Activated CD8-positive, alpha-beta memory T cell treated with anti-CD3 and anti-CD28 coated beads for 1 hour (primary cell): ENCODE measurements around the gene POLR2A.

Experiments
- DNase-seq, 2 donors: peaks; one replicate each; pipeline ENCODE4 v3.0.0-alpha.2; 2020; ENCODE audit warnings: low read depth in 1 of 2; ENCODE audit errors: extremely low read depth in 1 of 2

Gene POLR2A

DNA sequence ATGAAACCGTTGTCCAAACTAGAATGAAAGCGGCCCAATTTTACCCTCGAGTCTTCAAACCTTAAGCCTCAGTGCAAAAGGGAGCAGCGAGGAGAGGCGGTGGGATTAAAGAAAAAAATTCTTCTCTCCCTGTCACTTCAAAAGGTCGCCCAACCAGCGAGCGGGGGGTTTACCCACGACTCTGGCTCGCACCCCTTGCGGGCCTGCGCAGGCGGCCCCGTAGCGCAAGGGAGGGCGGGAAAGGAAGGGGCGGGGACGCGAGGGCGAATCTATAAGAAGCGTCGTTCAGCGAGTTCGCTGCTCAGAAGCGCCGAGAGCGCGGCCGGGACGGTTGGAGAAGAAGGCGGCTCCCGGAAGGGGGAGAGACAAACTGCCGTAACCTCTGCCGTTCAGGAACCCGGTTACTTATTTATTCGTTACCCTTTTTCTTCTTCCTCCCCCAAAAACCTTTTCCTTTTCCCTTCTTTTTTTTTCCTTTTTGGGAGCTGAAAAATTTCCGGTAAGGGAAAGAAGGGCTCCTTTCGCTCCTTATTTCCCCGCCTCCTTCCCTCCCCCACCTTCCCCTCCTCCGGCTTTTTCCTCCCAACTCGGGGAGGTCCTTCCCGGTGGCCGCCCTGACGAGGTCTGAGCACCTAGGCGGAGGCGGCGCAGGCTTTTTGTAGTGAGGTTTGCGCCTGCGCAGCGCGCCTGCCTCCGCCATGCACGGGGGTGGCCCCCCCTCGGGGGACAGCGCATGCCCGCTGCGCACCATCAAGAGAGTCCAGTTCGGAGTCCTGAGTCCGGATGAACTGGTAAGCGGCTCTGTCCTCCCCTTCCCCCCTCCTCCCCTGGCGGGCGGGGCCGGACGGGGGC is at the start of gene POLR2A:
POLR2A (plus strand) TSS at position 300 of the 852 bp plus-strand sequence.
- peak; percentile 94 to 97 for DNase-seq

DNA sequence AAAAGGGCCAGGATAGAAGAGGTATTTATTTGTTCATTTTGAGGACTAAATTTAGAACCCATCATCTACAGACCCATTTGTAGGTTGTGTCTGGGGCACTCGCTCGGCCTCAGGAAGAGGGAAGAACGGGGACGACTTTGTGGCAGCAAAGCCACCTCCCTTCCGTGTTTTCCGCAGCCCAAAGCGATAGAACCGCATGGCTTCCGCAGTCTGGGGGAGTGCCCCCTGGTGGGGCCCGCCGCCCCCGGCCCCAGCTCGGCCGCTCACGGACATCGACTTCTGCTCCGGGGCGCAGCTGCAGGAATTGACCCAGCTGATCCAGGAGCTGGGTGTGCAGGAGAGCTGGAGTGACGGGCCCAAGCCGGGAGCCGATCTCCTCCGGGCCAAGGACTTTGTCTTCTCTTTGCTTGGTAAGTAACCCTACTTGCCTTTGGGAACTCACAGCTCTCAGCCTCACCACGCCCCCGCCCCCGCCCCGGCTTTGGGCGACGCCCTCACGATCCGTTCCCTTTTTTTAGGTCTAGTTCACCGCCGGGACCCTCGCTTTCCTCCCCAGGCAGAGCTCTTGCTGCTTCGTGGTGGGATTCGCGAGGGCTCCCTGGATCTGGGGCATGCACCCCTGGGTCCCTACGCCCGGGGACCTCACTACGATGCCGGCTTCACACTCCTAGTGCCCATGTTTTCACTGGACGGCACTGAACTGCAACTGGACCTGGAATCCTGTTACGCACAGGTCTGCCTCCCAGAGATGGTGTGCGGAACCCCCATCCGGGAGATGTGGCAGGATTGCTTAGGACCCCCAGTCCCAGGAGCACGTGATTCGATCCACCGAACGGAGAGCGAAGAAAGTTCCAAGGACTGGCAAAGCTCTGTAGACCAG is 48.2 kb upstream of the POLR2A start:
- peak in 1 of 2 donors; percentile 38 for DNase-seq

DNA sequence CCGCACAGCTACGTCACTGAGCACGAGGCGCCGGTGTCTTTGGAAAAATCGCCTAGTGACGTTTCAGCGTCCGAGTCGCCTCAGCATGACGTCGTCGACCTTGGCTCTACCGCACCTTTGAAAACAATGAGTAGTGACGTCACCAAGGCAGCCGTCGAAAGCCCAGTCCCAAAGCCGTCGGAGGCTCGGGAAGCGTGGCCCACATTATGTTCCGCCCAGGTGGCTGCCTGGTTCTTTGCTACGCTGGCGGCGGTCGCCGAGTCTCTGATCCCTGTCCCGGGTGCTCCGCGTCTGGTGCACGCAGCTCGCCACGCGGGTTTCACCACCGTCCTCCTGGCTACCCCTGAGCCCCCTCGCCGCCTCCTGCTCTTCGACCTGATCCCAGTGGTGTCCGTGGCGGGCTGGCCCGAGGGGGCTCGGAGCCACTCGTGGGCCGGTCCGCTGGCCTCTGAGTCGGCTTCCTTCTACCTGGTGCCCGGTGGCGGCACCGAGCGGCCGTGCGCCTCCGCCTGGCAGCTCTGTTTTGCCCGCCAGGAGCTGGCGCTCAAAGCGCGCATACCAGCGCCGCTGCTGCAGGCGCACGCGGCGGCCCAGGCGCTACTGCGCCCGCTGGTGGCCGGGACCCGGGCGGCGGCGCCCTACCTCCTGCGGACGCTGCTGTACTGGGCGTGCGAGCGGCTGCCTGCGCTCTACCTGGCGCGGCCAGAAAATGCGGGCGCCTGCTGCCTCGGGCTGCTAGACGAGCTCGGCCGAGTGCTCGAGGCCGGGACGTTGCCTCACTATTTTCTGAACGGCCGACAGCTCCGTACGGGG is 47.4 kb upstream of the POLR2A start:
- peak; percentile 55 to 72 for DNase-seq

DNA sequence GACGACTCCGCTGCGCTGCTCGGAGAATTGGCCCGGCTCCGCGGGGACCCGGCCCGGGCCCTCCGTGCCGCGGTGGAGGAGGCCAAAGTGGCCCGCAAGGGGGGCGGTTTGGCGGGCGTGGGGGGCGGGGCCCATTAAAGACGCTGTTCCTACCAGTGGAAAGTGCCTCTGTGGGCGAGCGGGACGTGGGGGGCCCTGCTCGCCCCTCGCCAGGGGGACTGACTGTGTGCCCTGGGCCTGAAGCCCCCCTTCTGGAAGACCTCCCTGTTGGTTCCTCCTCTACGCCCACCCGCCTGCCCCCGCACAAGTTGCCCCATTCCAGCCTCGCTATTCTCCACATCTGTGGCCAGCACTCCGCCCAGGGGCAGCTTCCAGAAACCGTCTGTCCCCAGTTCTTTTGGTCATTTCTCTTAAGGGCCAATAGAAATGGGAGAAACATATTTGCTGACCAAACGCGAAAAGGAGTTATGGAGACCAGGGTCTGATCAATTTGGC is 46.8 kb upstream of the POLR2A start:
- no peak for DNase-seq

DNA sequence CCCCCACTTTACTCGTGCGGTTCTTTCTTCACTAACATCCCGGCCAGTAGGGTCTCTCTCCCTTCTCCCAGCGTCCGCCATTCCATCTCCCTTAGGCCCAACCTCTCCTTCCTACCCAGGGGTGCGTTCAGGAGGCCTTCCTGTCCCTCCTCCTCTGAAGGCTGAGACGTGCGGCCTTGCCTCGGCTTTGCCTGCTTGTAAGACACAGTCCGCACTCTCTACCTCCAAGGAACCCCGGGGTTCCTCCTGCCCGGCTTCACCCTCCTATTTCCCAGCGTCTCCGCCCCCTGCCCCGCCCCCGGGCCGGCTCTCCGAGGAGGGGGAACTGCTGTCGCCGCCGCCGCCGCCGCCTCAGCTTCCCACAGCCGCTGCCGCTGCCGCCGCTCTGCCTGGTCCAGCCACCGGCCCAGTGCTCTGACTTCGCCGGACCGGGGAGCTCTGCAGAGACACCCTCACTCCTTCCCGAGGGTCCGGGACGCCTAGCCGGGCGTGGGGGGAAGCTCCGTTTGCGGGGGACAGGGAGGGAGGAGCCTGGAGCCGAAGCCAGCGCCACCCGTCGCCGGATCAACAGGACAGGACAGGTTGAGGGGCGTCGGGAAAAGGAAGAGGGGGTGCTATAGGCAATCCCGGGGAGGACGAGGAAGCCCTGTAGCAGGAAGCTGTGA is 46.1 kb upstream of the POLR2A start:
- DNase-seq: peak in 1 of 2 donors; percentile 43

DNA sequence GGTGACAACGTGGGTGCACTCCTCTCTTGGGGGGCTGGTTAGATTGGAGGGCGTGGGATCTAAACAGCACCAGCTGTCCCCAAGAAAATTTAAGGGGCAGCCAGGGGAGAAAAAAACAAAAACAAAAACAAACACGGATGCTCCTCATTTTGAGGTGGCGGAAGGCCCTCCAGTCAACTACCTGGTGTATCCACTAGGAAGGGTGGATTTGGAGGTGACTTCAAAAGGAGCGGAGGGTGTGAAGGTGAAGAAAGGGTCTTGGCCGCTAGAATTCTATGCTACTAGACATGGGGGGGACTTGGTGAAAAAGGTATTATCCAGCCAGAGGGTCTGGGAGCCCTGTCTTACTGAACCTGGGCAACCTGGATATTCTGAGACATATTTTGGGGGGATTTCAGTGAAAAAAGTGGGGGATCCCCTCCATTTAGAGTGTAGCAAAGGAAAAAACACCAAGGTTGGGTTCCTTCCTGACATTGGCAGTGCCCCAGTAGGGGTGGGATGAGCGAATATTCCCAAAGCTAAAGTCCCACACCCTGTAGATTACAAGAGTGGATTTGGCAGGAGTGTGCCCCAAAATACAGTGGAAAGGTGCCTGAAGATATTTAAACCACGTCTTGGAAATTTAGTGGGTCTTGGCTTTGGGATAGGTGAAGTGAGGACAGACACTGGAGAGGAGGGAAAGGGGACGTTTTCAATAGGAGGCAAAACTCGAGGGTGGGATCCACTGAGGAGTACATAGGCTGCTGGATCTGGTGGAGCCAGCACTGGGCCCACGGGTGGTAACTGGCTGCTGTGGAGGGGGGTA is 45.3 kb upstream of the POLR2A start:
- DNase-seq: no peak

DNA sequence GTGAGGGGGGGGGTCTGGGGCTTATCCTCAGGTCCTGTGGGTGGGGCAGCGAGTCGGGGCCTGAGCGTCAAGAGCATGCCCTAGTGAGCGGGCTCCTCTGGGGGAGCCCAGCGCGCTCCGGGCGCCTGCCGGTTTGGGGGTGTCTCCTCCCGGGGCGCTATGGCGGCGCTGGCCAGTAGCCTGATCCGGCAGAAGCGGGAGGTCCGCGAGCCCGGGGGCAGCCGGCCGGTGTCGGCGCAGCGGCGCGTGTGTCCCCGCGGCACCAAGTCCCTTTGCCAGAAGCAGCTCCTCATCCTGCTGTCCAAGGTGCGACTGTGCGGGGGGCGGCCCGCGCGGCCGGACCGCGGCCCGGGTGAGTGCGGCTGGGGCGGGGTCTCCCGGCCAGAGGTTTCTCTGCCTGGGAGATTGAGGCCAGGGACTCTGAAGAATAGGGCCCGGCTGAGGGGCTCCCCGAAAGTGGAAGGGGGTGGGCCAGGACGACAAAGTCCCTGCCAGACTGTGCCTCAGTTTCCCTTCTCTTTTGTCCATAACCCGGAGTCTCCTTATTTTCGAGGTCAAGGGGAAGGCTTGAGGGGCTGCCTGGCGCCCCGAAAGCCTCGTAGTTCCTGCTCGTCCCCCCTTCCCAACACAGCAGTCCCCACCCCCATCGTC is 44.6 kb upstream of the POLR2A start, which contains the start of gene FGF11:
FGF11 (plus strand) TSS at position 51 of the 651 bp plus-strand sequence; CDS start at position 160, 109 bp downstream.
- no peak for DNase-seq

DNA sequence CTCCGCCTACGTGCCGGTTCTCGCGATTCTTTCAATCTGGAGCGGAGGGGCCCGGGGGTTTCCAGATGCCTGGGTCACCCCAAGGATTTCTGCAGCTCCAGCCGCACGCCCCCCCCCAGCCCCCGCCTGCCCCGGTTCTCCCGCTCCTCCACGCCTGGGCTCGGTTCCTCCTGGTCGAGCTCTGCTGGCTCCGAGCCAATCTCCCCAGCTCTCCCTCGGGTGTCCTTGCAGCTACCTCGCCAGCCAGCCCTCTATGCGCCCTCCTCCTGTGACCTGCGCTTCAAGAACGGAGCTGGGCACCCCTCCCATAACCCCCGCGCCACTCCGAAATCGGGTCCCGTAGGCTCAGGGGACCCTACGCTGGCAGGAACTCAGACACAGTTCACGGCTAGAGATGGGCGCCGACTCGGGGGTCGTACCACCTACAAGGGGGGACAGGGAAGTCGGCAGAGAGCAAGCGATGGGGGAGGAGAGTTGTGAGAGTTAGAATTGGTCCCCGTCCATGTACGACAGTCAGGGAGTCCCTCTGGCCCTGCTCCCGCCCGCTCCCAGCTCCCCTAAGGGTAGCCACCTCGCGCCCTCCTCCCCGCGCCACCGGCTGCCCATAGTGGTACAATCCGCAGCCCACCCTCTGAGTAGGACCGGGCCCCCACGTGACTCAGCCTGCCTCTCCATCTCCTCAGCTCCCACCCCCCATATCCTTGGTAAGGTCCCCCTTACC is 43.9 kb upstream of the POLR2A start:
- no peak for DNase-seq

DNA sequence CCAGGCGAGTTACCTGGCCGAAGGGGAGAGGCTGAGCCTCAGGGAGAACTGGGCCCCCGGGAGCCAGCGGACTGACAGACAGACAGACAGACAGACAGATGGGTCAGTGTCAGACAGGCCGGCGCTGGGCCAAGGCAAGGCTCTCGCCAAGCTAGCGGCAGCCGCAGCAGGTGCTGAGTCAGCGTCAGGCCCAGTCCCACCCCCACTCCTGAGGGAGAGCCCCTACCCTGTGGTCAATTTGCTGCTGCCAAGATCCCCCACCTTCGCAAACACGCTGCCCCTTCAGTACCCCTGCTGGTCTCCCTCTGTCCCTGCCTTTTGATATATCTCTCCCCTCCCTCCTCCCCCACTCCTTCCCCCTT is 43.4 kb upstream of the POLR2A start:
- no peak for DNase-seq

DNA sequence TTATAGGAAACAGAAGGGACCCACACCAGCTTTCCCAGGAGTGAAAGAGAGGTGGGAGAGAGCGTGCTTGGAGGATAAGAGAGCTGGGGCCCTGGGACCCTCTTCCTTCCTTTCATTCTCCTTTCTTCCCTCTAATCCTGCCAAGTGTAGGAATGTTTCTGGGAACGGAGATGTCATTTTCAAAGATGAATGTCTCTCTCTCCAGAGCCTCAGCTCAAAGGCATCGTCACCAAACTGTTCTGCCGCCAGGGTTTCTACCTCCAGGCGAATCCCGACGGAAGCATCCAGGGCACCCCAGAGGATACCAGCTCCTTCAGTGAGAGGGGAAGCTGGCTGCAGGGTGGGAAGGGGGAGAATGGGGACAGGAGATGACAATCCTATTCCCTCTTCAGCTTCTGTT is 42.9 kb upstream of the POLR2A start:
- DNase-seq: no peak

DNA sequence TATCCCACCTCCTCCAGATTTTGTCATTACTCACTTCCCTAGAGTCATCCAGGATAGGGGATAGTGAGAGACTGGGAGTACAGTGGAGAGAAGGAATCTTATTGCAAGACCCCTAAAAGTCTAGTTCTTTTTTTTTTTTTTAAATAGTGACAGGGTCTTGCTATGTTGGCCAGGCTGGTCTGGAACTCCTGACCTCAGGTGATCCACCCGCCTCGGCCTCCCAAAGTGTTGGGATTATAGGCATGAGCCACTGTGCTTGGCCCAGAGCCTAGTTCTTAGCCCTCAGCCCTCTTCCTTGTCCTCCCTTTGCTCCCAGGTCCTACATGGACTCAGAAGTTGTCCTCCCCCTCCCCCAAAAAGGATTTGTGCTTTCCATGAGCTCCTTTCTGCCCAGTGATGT is 42.0 kb upstream of the POLR2A start:
- DNase-seq: no peak

DNA sequence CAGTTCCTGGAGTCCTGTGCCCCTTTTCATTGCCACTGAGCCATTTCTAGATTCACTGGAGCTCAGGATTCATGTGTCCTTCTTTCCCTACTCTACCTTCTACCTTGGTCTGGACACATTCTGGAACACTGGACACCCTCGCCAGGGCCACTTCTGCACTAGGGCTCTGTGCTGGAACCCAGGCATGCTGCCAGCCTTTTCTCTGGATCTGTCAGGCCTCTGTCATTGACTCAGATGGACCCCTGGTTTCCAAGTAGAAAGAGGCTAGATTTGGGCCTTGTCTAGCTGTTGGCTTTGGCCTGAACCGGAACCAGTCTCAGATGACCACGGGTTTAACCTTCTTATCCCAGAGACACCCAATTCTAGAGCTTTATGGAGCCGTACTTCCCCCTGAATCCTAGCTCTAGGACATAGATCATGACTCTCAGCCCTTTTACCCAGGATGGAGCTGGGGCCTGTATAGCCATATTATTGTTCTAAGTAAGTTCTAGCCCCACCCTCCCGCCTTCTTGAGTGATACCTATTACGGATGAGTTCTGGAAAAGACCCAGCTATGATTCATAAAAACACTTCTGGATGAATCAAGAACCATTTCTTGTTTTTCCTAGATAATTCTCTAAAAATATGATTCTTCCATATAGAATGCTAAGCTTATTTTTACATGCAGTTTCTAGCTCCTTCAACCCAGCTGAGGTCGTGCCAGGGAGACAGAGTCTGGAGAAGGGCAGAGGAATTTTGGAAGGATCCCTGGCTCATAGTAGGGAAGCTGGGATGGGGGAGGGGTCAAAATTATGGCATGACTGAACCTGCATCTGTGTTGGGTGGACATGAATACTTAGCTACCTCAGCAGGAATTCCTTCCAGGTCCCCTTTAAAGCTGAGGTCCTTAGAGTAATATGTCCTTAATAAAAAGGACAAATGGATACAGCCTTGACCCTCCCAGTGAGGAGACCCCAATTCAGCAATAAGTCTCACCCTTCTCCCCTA is 40.4 kb upstream of the POLR2A start:
- no peak for DNase-seq

DNA sequence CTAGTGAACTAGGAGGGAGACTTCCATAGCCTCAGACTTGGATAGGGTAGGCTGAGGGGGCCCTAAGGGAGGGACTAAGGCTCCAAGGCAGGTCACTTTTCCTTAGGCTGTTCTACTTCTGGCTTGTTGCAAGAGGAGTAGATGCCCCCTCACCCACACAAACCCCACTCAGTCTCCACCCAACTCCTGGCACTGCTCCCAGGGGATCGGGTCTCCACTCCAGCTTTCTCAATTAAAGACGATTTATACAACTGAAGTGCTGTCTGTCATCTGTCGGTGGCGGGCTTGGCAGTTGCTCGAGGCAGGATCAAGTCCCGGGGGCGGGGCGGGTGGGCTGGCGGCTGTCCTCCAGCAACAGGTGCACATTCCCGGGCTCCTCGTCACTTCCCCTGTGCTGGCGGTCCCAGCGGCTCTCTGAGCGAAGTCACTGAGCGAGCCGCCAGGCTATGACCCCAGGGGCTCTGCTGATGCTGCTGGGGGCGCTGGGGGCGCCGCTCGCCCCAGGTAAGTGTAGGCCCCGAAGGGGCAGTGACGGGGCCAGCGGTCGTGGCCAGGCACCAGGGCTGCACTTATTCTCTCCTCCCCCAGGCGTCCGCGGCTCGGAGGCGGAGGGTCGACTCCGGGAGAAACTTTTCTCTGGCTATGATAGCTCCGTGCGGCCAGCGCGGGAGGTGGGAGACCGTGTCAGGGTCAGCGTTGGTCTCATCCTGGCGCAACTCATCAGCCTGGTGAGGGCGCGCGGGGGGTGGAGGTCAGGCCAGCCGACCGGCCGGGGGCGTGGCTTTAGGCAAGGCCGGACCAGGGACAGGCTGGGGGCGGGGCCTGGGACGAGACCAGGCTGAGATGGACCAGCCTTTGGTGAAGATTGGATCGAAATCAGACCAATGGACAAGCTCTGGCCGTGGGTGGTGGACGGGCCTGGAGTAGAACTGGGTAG is 39.2 kb upstream of the POLR2A start, which contains the start of gene CHRNB1:
CHRNB1 (plus strand) TSS at position 380 of the 937 bp plus-strand sequence; CDS start at position 447, 67 bp downstream.
- no peak for DNase-seq

DNA sequence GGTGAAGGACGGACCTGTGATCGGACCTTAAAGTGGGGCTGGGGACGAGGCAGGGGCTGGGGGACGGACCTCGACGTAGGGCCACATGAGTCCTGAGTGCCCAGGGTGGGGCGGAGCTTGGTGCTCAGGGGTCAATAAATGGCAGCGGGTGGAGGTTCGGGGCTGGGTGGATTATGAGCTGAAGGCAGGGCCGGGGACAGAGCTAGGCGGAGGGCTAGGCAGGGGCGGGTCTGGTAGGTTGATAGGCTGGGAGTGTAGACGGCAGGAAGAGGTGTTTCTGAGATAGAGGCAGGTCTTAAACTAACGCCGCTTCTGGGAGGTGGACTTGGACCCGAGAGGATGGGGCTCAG is 38.6 kb upstream of the POLR2A start:
- peak in 1 of 2 donors; percentile 18 for DNase-seq

DNA sequence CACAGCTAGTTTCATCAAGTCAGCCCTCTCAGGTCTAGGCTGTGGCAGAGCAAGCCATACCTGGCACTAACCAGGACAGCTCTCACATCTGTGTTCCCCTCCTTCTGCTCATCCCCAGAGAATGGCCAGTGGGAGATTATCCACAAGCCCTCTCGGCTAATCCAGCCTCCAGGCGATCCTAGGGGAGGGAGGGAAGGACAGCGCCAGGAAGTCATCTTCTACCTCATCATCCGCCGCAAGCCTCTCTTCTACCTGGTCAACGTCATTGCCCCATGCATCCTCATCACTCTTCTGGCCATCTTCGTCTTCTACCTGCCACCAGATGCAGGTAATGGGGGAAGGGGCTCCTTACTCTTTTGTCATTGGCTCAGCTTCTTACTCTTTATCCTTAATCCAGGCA is 35.7 kb upstream of the POLR2A start:
- no peak for DNase-seq

DNA sequence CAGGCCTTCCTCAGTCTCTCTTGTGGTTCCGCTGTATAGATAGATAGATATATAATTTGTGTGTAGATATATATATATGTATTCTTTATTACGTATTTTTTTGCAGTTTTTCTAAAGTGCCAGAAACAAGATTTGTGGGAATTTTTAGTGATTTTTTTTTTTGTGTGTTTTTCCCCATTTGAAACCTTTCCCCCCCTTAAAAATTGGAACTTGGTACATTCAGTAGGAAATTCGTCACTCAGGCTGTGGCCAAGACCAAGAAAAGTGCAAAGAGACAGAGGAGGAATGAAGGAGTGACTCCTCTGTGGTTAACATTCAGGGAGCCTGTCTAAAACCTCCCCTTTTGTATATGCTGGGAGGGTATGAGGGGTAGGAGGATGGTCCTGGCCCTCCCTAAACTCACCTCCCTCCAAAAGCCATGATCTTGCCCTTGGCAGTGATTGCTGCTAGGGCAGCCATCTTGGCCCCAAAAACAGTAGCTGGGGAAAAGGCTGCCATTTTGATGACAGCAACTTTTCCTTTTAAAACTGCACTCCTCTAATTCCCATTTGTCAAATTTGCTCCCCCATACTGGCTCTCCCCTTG is 24.1 kb upstream of the POLR2A start:
- no peak for DNase-seq
